ENCODE results near the gene NLGN1.

Gene NLGN1

GRCh38 chr3:173599673-173600072 is 202.1 kb downstream of the NLGN1 start:
- H3K4me3 ChIP-seq (ENCODE audit: low read depth, low read length): no peak overlapping the region
- TF ChIP-seq CTCF (IDR thresholded peaks at IDR 0.05; ENCODE audit: borderline replicate concordance, insufficient read depth, low read depth, low read length): no peak

GRCh38 chr3:173614522-173614921 is 217.0 kb downstream of the NLGN1 start:
- H3K4me3 ChIP-seq (ENCODE audit: low read depth, low read length): no peak overlapping the region
- TF ChIP-seq CTCF (IDR thresholded peaks at IDR 0.05; ENCODE audit: borderline replicate concordance, insufficient read depth, low read depth, low read length): no peak

GRCh38 chr3:173615661-173616060 is 218.1 kb downstream of the NLGN1 start:
- no peak for TF ChIP-seq CTCF (IDR thresholded peaks at IDR 0.05; ENCODE audit: borderline replicate concordance, insufficient read depth, low read depth, low read length)

GRCh38 chr3:173617490-173617889 is 219.9 kb downstream of the NLGN1 start:
- no peak for TF ChIP-seq CTCF (IDR thresholded peaks at IDR 0.05; ENCODE audit: borderline replicate concordance, insufficient read depth, low read depth, low read length)
- no peak overlapping the region for H3K4me3 ChIP-seq (ENCODE audit: low read depth, low read length)

More at GRCh38 chr3:173615661-173616060, 218.1 kb downstream of the NLGN1 start:
- no peak overlapping the region for H3K4me3 ChIP-seq (ENCODE audit: low read depth, low read length)

GRCh38 chr3:173618148-173618547 is 220.6 kb downstream of the NLGN1 start:
- H3K4me3 ChIP-seq (ENCODE audit: low read depth, low read length): no peak overlapping the region
- TF ChIP-seq CTCF (IDR thresholded peaks at IDR 0.05; ENCODE audit: borderline replicate concordance, insufficient read depth, low read depth, low read length): no peak

GRCh38 chr3:173618703-173619102 is 221.2 kb downstream of the NLGN1 start:
- H3K4me3 ChIP-seq (ENCODE audit: low read depth, low read length): no peak overlapping the region
- TF ChIP-seq CTCF (IDR thresholded peaks at IDR 0.05; ENCODE audit: borderline replicate concordance, insufficient read depth, low read depth, low read length): no peak

GRCh38 chr3:173622166-173622565 is 224.6 kb downstream of the NLGN1 start:
- TF ChIP-seq CTCF (IDR thresholded peaks at IDR 0.05; ENCODE audit: borderline replicate concordance, insufficient read depth, low read depth, low read length): no peak
- no peak overlapping the region for H3K4me3 ChIP-seq (ENCODE audit: low read depth, low read length)

All from GM12875 (cell line).